ENCODE data around the gene DGKK.

DNA sequence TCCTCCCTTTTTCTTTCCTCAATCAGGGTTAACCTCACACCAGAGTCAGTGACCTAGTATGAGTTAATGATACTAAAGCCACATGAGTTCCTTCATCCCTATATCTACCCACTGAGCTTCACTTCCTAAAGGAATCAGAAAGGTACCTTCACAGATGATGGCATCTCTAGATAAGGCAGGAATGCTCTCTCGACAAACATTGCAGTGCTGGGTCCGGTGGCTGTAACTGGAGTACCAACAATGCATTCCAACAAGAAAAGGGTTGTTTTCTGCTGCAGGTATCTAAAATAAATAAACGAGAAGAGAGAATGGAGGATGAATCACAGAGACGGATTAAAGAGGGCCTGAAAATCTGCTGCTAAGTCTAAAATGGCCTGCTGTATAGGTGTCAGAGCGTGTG, 66.7 kb downstream of the DGKK start:
- TF ChIP-seq POLR2A (IDR thresholded peaks at IDR 0.05), result no peak
- TF ChIP-seq, protein P1, sequence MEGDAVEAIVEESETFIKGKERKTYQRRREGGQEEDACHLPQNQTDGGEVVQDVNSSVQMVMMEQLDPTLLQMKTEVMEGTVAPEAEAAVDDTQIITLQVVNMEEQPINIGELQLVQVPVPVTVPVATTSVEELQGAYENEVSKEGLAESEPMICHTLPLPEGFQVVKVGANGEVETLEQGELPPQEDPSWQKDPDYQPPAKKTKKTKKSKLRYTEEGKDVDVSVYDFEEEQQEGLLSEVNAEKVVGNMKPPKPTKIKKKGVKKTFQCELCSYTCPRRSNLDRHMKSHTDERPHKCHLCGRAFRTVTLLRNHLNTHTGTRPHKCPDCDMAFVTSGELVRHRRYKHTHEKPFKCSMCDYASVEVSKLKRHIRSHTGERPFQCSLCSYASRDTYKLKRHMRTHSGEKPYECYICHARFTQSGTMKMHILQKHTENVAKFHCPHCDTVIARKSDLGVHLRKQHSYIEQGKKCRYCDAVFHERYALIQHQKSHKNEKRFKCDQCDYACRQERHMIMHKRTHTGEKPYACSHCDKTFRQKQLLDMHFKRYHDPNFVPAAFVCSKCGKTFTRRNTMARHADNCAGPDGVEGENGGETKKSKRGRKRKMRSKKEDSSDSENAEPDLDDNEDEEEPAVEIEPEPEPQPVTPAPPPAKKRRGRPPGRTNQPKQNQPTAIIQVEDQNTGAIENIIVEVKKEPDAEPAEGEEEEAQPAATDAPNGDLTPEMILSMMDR (IDR thresholded peaks at IDR 0.05), result no peak

Data from transverse colon (tissue), 3 donors.